Effector CD8-positive, alpha-beta T cell (primary cell): ENCODE measurements around the gene AMPH.
"Not testable (repeated sequence)": the region's sequence is repeated elsewhere in the genome, so short reads cannot be mapped to it uniquely, and the experiment has no call there.

Source experiments
- DNase-seq: peaks from one replicate; lab custom pipeline; 2025; lab: John Stamatoyannopoulos, UW

Gene AMPH

GRCh38 chr7:38628630-38629385 is 2.4 kb downstream of the AMPH start:
- DNase-seq = no peak

DNA sequence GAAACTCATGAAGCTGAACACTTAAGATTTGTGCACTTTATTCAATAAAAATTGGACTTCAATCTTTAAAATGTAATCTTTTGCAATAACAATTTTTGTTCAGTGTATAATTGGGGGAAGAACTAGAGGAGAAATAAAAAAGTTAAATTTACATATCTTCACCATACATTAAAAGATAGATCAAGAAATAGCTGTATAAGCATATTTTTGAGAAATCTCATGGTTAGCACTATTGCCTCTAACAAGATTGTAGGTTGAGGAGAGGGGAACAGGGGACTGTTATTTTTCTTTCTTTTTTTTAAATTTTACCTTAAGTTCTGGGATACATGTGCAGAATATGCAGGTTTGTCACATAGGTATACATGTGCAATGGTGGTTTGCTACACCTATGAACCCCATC is 5.3 kb downstream of the AMPH start:
- DNase-seq = no peak

- no peak for DNase-seq
Observed at GRCh38 chr7:38615665-38616064, 15.5 kb downstream of the AMPH start.

DNA sequence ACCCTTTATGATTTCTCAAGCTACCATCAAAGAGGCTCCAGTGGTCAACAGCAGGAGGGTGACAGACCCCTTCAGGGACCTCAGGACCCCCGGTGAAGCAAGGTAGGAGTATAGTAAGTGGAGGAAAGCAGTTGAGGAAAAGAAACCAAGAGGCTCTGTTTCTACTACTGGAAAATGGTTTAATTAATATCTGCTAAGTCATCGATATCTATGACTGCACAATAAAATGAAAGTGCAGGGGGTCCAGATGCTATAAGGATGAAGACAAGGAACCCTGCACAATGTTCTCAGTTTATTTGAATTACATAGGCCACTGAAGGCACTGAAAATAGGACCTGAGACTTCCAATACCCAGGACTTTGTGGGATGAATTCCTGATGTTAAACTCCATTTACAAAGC is 23.7 kb downstream of the AMPH start:
- no peak for DNase-seq

DNA sequence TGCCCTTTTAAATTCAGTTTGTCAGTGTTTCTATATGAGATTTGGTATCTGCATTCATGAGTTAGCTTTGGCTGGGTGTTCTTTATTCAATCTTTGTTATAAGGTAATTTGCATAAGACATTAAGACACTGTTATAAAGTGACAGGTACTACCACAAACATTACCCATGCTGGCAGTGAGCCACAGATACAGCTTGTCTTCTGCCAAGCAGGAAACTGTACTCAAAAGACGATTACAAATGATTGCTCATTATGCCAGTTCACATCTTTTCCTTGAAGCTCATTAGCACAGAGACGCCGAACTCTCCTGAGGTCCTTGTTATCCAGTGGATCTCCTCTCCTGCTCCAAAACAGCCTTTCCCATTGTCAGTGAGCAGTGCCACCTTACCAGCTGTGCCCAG is 30.4 kb downstream of the AMPH start:
- no peak for DNase-seq

- no peak for DNase-seq
Observed at GRCh38 chr7:38594949-38595348, 36.2 kb downstream of the AMPH start.

GRCh38 chr7:38592737-38593288 is 38.4 kb downstream of the AMPH start:
- no peak for DNase-seq

- no peak for DNase-seq
Observed at GRCh38 chr7:38585572-38586354, 45.4 kb downstream of the AMPH start.

DNA sequence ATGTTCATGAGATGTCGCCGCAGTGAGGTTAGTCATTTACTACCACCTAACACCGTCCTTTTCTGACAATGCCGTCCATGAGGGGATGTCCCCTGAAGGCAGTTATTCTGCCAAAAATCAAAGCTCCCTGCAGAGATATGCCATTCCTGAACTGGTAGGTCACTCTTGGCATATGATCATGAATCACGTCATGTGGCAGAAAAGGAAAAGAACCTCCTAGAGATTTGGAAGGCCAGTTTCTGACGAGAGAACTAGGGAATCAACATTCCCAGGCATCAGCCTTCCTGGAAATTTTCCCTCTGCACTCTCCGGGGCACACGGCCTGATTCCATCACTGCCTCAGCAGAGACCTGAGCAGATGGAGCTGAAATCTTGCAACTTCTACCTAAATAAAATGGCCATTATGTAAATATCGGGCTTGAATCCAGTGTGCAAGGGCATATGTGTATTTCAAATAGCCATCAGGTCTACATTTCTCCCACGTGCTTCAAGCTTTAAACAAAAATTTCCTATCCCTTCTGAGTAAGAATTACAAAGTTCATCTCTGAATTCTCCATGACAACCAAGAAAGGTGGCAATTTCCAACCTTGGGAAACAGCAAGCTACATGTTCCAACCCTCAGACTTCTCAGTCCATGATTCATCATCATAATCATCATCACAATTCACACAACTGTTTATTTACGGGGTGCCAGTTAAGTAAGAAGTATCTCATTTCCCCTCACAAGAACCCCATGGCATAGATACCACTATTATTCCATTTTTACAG is 46.5 kb downstream of the AMPH start:
- no peak for DNase-seq

DNA sequence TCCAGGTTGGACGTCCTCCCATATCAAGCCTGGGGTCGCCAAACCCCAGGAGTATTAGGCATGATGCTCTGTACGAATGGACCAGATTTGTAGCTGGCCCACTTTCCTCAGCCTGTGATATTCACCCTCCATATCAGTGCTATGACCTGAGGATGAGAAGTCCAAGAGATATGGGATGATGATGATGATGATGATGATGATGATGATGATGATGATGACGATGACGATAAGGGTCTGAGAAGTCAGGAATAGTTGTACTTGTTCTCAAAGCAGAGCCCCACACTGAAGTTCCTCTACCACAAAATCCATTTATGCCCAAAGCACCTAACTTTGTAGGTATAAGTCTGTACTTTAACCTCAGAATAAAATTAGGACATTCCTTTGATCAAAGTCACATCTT is 50.7 kb downstream of the AMPH start:
- DNase-seq = no peak

- no peak for DNase-seq
Observed at GRCh38 chr7:38574086-38574485, 57.1 kb downstream of the AMPH start.

DNA sequence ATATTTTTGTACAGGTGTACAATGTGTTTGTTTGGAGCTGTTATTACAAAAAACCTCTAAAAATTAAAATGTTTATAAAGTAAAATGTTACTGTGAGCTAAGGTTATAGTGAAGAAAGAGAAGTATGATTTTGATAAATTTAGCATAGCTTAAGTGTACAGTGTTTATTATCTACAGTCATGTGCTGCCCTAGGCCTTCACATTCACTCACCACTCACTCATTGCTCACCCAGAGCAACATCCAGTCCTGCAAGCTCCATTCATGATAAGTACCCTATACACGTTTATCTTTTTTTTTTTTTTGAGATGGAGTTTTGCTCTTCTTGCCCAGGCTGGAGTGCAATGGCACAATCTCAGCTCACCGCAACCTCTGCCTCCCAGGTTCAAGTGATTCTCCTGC is 59.6 kb downstream of the AMPH start:
- DNase-seq = not testable (repeated sequence)

- DNase-seq = no peak
Observed at GRCh38 chr7:38568497-38568896, 62.7 kb downstream of the AMPH start.

GRCh38 chr7:38565289-38565688 is 65.9 kb downstream of the AMPH start:
- no peak for DNase-seq

GRCh38 chr7:38563741-38564140 is 67.4 kb downstream of the AMPH start:
- no peak for DNase-seq

DNA sequence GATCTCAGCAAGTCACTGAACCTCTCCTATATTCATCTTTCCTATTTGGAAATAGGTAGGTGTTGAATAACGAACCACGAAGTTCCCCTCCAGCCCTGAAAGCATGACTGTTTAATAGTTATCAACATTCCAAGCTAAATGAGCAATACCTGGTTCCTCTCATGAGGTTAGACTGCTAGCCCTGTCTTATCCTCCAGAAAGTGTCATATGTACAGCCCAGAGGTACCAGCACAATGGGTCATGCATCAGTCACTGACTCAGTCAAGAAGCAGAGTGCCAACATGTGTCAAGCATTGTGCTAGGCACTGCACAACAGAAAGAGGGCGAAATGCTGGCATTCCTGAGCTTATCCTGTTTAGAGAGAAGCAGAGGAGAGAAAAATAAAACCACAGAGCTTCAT is 70.0 kb downstream of the AMPH start:
- DNase-seq = no peak

DNA sequence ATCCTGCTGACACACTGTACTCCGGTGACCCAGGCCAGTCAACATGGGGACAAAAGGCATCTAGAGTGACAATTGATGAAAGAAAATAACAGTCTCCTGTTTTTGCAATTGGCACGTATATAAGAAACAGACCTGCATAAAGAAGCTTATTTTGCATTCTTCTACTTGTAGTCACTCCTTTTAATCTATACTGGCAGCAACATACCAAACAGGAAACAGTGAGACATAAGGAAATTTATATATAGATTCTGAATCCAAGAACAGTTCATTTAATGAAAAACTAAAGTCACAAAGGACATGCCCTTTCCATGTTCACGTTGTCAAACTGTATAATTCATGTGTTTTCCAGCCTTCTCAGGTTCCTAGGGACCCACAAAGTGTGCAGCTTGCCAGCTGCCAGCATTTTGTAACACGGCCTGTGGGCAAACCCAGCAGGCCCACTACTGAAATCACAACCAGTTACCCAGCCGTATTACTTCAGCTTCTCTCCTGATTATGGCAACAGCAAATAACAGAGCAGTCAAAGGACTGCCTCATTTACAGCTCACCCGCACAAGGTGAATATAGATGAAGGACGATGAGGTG is 72.3 kb downstream of the AMPH start:
- DNase-seq = no peak

GRCh38 chr7:38554586-38554985 is 76.6 kb downstream of the AMPH start:
- no peak for DNase-seq

DNA sequence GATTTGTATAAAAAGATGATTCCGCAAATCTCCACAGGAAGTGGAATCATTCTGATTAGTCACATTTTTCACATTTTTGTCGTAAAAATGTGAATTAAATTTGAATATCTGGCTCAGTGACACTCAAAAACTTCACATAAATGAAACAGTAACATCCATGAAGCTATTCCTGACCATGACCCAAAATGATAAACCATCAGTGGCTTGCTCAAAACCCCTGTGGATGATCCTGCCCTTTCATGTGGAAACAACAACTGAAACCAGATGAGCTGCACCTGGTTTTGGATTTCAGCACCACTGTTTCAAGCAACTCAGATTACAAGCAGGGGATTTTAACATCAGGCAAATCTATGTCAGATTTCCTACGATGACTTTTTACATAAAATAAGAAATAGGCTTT is 80.3 kb downstream of the AMPH start:
- DNase-seq = no peak

DNA sequence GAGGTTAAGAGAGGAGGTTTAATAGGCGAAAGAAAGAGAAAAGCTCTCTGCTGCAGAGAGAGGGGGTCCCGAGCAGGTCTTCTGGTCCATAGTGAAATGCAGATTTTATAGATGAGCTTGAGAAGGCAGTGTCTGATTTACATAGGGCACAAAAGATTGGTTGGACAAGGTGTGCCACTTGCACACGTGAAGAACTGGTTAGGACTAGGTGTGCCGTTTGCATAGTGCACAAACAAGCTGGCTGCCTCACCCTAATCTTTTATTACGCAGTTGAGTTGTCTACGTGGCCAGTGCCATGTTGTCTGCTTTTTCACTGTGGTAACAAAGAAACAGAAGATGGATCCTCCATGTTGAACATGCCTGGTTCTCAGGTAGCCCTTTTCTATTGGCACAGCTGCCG is 82.6 kb downstream of the AMPH start:
- DNase-seq = no peak

GRCh38 chr7:38546763-38547162 is 84.4 kb downstream of the AMPH start:
- no peak for DNase-seq

DNA sequence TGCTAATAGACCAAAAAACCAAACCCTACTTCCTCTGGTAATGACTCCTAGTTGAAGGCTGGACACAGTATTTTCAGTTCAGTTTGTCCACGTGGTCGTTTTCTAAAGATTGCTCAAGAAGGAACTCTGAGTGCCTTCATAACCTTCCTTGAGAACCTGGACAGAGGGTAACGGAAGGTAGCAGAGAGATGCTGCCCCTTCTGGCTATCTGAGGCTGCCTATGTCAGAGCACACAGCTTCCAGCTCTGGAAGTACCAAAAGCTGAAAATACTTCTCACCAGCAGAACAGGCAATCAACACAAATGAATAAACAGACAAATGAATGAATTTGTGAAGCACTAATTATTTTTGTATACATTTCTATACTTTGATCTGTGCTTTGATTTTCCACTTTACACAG is 85.2 kb downstream of the AMPH start:
- no peak for DNase-seq
